Gastroesophageal sphincter (tissue), 3 donors: ENCODE data around the gene GRIK3.

ENCODE experiments used
- POLR2AphosphoS5 ChIP-seq: sonication (generic); formaldehyde crosslinking; IDR thresholded peaks from one replicate; pipeline ENCODE4 v1.6.1; 2017; ENCODE audit warnings: antibody characterized with exemption
- TF ChIP-seq, protein P1 (sequence below), 4 experiments: fragments of 200-600 bp in 2 of 4; fragments of 450-650 bp in 2 of 4; sonication (generic) in 1 of 4; IDR thresholded peaks; one replicate each; pipeline ENCODE4 v1.5.1; 2017 to 2019; ENCODE audit warnings: antibody characterized with exemption in 4 of 4, mild to moderate bottlenecking in 2 of 4, moderate library complexity in 2 of 4

DNA sequence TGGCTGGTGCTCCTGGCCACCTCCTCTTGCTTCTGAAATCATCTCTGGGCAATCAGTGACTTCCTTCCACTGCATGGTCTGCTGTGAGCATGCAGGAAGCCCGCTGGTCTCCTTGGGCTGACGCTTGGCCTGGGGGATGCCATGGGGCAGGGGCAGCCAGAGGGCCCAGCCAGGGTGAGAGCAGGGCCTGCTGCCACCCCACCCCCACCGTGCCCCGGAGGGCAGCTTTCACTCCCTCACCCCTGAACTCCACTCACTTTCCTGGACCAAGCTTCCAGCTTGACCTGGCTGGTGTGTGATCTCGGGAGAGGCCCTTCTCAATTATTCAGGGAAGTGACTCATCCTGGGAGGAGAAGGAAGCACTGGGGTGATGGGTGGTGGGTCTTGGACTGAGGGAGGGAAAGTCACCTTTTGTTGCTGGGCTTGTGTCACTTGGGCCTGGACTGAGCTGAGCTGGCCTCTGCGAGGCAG lies 281.4 kb downstream of the GRIK3 start:
- TF ChIP-seq POLR2AphosphoS5: no peak
- TF ChIP-seq, protein P1, sequence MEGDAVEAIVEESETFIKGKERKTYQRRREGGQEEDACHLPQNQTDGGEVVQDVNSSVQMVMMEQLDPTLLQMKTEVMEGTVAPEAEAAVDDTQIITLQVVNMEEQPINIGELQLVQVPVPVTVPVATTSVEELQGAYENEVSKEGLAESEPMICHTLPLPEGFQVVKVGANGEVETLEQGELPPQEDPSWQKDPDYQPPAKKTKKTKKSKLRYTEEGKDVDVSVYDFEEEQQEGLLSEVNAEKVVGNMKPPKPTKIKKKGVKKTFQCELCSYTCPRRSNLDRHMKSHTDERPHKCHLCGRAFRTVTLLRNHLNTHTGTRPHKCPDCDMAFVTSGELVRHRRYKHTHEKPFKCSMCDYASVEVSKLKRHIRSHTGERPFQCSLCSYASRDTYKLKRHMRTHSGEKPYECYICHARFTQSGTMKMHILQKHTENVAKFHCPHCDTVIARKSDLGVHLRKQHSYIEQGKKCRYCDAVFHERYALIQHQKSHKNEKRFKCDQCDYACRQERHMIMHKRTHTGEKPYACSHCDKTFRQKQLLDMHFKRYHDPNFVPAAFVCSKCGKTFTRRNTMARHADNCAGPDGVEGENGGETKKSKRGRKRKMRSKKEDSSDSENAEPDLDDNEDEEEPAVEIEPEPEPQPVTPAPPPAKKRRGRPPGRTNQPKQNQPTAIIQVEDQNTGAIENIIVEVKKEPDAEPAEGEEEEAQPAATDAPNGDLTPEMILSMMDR (IDR thresholded peaks at IDR 0.05): no peak
